ENCODE measurements around the gene KRTAP10-1.

KRTAP10-1 gene

DNA sequence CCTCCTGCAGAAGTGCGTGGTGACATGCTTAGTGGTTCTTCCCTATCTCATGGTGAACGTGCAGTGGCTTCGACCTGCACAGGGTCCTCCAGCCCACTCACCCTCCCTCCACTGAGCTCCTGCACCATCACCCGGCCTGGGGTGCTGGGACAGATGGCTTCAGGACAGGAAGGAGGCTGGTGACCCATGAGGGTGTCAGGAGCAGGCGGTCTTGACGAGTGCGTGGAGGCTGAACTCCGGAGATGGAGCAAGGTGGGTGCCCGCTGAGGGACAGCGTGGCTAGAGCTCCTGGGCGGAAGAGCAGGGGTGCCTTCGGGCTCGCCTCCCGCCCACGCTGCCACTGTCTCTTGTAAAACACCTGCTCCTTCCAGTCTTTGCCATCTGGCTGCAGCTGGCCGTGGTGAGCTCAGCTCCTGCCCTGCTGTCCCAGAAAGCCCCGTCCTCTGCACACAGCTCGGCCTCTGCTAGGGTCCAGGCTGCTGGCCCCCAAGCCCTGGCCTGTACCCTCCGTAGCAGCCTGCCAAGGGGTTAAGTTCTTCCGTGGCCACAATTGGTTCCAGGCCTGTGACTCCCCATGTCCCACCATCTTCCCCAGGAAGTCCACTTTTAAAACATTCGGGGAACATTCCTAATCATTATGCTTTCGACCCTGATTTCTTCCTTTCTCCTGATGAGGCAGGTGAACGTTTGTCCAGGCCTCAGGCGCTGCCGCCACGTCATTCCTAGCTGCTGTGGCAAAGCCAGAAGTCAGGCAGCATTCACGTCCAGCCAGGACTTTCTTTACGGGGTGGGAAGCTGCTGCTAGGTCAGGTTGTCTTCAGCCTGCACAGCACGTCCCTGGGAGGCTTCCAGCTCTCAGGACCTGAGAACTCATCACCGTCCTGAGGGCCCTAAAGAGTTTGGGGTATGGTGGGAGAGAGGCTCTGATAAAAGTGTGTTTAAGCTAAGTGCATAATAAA lies 8.1 kb downstream of the KRTAP10-1 start:
- Mint-ChIP-seq H3K36me3 (ENCODE audit: low read depth) (no peaks in the 10 kb centered on the region), H3K4me3 (no peak overlapping the region), H3K4me1 (ENCODE audit: low read depth) (no peaks in the 10 kb centered on the region), H3K27me3 (ENCODE audit: low read depth) (no peaks in the 10 kb centered on the region), H3K9me3 (no peaks in the 10 kb centered on the region), H3K27ac (no peak overlapping the region)
- DNase-seq (ENCODE audit: low spot score) = no peak

DNA sequence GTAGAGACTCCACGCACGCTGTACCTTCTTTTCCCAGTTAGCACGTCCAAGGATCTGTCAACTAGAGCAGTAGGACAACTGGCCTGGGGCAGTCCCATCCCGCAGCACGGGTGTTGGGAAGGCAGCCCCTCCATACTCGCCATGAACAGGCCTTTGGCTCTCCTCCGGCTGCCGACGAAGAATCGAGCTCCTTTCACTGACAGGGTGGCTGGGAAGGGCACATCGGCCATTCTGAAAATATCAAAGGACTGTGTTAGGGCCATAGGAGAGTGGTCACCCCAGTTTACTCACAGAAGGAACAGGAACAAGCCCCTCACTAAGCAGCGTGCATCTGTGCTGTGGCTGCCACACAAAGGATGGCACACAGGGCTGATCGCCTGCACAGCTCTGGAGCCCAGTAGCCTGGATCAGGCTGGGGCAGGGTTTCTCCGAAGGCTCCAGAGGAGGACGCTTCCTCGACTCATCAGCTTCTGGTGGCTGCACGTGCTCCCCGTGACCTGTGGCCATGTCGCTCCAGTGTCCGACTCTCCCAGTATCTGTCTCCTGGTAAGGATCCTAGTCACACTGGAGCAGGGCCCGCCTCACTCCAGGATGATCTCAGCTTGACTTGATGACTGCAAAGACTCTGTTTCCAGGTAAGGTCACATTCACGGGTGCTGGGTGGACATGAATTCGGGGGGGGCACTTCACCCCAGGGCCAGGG lies 8.9 kb downstream of the KRTAP10-1 start:
- Mint-ChIP-seq H3K36me3 (ENCODE audit: low read depth) (no peaks in the 10 kb centered on the region), H3K27me3 (ENCODE audit: low read depth) (no peaks in the 10 kb centered on the region), H3K9me3 (no peaks in the 10 kb centered on the region), H3K4me3 (no peak overlapping the region), H3K4me1 (ENCODE audit: low read depth) (no peaks in the 10 kb centered on the region), H3K27ac (no peak overlapping the region)
- DNase-seq (ENCODE audit: low spot score) = no peak

DNA sequence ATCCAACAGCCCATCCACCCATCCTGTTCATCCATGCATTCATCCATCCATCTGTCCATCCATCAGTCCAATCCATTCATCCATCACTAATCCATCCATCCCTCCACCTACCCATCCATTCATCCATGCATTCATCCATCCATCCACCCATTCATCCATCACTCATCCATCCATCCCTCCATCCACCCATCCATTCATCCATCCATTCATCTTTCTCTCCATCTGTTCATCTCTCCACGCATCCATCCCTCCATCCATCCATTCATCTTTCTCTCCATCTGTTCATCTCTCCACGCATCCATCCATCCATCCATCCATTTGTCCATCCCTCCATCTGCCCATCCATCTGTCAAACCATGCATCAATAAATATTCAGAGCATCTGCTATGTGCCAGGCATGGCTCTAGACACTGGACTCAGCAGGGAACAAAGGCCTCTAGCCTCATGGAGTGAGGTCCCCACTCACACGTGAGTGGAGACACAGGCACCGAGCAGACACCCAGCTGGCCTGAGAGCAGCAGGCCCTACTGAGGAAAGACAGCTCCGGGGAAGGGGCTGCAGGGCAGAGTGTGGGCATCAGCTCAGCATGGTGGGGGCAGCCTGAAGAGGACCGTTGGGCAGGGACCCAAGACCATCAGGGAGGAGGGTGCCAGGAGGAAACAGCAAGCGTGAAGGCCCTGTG lies 9.6 kb downstream of the KRTAP10-1 start:
- H3K4me1 Mint-ChIP-seq (ENCODE audit: low read depth) = no peaks in the 10 kb centered on the region
- no peaks in the 10 kb centered on the region for H3K9me3 Mint-ChIP-seq
- H3K4me3 Mint-ChIP-seq = no peak overlapping the region
- DNase-seq (ENCODE audit: low spot score) = no peak
- no peaks in the 10 kb centered on the region for H3K27me3 Mint-ChIP-seq (ENCODE audit: low read depth)
- peak overlapping the region; percentile 38 for H3K27ac Mint-ChIP-seq
- H3K36me3 Mint-ChIP-seq (ENCODE audit: low read depth) = no peaks in the 10 kb centered on the region

DNA sequence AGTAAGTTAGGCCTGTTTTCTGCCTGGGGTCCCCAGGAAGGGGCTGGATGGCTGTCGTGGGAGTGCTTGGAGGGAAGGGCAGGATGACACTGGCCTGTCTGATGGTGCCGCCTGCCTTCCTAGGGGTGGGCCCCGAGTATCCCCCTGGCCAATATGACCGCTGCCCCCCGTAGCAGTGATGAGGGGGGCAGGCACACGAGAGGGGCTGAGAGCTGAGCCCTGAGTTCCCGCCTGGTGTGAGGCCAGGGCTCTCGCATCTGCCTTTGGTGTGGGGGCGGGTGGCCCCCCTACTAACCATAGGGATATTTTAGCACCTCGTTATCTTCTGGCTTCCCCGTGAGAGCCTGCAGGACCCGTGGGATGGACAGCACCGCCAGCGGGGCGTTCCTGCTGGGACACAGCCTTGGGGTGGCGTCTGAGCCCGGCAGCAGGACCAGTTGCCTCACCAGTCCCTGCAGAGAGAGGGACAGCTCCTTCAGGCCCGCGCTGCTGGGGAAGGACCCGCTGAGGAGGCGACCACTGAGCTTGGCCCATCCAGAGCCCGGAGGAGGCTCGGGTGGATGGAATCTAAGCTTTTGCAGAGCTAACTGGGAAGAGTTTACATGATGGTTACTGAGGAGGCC lies 10.4 kb downstream of the KRTAP10-1 start:
- H3K36me3 Mint-ChIP-seq (ENCODE audit: low read depth) = no peaks in the 10 kb centered on the region
- no peaks in the 10 kb centered on the region for H3K27me3 Mint-ChIP-seq (ENCODE audit: low read depth)
- no peak overlapping the region for H3K27ac Mint-ChIP-seq
- no peaks in the 10 kb centered on the region for H3K9me3 Mint-ChIP-seq
- DNase-seq (ENCODE audit: low spot score) = no peak
- no peaks in the 10 kb centered on the region for H3K4me1 Mint-ChIP-seq (ENCODE audit: low read depth)
- no peak overlapping the region for H3K4me3 Mint-ChIP-seq

DNA sequence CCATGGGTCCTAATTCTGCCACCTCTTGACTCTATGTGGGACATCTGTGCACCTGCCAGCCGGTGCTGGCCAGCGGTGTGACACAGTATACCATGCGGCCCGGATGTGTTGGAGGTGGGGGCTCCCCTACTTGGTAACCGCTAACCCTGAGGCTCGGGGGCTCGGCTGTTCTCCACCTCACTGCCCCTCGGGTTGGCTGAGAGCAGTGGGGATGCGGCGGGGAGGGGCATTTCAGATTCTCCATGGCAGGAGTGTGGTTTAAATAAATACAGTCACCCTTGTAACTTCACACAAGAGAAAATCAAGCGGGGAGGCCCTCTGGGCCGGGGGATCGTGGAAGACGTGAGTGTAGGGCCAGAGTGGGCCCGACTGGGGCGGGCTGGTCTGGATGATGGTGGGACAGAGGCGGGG lies 11.0 kb downstream of the KRTAP10-1 start:
- Mint-ChIP-seq H3K27ac (no peak overlapping the region), H3K4me3 (no peak overlapping the region), H3K9me3 (no peaks in the 10 kb centered on the region), H3K36me3 (ENCODE audit: low read depth) (no peaks in the 10 kb centered on the region), H3K27me3 (ENCODE audit: low read depth) (no peaks in the 10 kb centered on the region), H3K4me1 (ENCODE audit: low read depth) (no peaks in the 10 kb centered on the region)
- no peak for DNase-seq (ENCODE audit: low spot score)

GRCh38 chr21:44528634-44528995 lies 11.4 kb downstream of the KRTAP10-1 start:
- DNase-seq (ENCODE audit: low spot score) = no peak
- H3K36me3 Mint-ChIP-seq (ENCODE audit: low read depth) = no peaks in the 10 kb centered on the region
- no peaks in the 10 kb centered on the region for H3K4me1 Mint-ChIP-seq (ENCODE audit: low read depth)
- H3K27ac Mint-ChIP-seq = no peak overlapping the region
- H3K9me3 Mint-ChIP-seq = no peaks in the 10 kb centered on the region
- no peak overlapping the region for H3K4me3 Mint-ChIP-seq
- H3K27me3 Mint-ChIP-seq (ENCODE audit: low read depth) = no peaks in the 10 kb centered on the region

DNA sequence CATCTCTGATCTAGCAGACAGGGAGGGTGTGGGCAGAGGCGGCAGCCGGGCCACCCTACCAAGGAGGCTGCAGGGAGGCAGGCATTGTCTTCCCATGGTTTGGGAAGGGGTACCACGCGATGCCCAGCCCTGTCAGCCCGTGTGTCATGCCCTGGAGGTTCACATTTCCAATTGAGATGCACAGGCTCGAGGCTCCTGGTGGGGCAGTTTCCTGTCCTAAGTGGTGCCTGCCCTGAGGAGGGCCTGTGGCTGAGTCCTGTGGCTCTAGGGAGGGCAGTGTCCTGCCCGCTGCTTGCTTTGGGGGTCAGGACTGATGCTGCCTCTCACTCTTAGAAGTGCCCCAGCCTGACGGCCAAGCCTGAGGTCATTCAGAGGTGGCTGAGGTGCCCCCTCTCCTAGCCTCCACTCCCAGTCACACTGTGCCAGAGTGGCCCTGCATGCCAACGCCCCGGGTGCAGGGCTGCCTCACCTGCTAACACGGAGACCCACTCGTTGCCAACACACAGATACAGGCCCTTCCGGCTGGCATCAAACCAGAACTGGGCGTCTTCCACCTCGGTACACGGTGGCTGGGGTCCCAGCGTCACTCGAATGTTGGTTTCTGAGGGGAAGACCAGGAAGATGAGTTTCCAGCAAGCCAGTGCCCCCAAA lies 11.9 kb downstream of the KRTAP10-1 start:
- Mint-ChIP-seq H3K4me3 (no peak overlapping the region), H3K36me3 (ENCODE audit: low read depth) (no peaks in the 10 kb centered on the region), H3K9me3 (no peaks in the 10 kb centered on the region), H3K27me3 (ENCODE audit: low read depth) (no peaks in the 10 kb centered on the region), H3K4me1 (ENCODE audit: low read depth) (no peaks in the 10 kb centered on the region), H3K27ac (no peak overlapping the region)
- no peak for DNase-seq (ENCODE audit: low spot score)

DNA sequence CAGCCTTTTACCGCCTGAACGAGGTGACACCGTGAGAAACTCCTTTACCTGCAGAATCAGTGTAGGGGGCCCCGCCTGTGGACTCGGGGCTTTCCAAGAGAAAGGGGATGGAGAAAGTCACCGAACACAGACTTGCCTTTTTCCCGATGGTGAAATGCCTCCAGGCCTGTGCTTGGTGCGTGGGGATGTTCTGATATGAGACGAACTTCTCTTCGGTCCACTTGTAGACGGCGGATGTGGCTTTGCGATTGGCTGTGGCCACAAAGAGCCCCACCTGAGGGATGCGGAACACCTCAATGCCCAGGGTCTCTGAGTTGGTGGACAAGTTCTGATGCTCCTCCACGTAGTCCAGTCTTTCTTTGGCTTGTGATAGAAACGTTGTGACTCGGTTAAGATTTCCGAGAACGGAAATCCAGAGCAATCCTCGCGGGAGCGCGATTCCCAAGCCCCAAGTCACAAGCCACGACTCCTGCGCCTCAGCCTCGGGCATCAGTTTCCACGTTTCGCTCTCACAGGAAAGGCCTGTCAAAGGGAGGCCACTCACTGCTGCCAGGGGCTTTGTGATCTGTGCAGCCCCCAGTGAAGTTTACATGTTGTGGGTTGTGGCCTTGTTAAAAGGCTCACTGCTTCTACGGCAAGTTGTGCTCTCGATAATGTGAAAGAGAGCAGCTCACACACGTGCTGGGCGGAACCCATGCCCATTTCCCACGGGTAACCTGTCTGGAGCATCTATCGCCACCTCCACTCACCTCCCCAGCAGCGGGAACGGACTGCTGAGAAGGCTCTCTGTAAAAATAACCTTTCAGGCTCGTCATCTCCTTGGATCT lies 12.6 kb downstream of the KRTAP10-1 start:
- no peak for DNase-seq (ENCODE audit: low spot score)
- Mint-ChIP-seq H3K4me3 (no peak overlapping the region), H3K27me3 (ENCODE audit: low read depth) (no peaks in the 10 kb centered on the region), H3K9me3 (no peaks in the 10 kb centered on the region), H3K27ac (no peak overlapping the region), H3K36me3 (ENCODE audit: low read depth) (no peaks in the 10 kb centered on the region), H3K4me1 (ENCODE audit: low read depth) (no peaks in the 10 kb centered on the region)

- Mint-ChIP-seq H3K36me3 (ENCODE audit: low read depth) (no peaks in the 10 kb centered on the region), H3K4me1 (ENCODE audit: low read depth) (no peaks in the 10 kb centered on the region), H3K9me3 (no peaks in the 10 kb centered on the region), H3K4me3 (no peak overlapping the region), H3K27ac (no peak overlapping the region), H3K27me3 (ENCODE audit: low read depth) (no peaks in the 10 kb centered on the region)
- DNase-seq (ENCODE audit: low spot score) = no peak
These were observed 13.6 kb downstream of the KRTAP10-1 start for GRCh38 chr21:44526096-44526997.

GRCh38 chr21:44525391-44526095 lies 14.5 kb downstream of the KRTAP10-1 start:
- H3K4me3 Mint-ChIP-seq = no peak overlapping the region
- H3K27ac Mint-ChIP-seq = no peak overlapping the region
- H3K9me3 Mint-ChIP-seq = no peaks in the 10 kb centered on the region
- no peak for DNase-seq (ENCODE audit: low spot score)
- H3K27me3 Mint-ChIP-seq (ENCODE audit: low read depth) = no peaks in the 10 kb centered on the region
- H3K36me3 Mint-ChIP-seq (ENCODE audit: low read depth) = no peaks in the 10 kb centered on the region
- no peaks in the 10 kb centered on the region for H3K4me1 Mint-ChIP-seq (ENCODE audit: low read depth)

DNA sequence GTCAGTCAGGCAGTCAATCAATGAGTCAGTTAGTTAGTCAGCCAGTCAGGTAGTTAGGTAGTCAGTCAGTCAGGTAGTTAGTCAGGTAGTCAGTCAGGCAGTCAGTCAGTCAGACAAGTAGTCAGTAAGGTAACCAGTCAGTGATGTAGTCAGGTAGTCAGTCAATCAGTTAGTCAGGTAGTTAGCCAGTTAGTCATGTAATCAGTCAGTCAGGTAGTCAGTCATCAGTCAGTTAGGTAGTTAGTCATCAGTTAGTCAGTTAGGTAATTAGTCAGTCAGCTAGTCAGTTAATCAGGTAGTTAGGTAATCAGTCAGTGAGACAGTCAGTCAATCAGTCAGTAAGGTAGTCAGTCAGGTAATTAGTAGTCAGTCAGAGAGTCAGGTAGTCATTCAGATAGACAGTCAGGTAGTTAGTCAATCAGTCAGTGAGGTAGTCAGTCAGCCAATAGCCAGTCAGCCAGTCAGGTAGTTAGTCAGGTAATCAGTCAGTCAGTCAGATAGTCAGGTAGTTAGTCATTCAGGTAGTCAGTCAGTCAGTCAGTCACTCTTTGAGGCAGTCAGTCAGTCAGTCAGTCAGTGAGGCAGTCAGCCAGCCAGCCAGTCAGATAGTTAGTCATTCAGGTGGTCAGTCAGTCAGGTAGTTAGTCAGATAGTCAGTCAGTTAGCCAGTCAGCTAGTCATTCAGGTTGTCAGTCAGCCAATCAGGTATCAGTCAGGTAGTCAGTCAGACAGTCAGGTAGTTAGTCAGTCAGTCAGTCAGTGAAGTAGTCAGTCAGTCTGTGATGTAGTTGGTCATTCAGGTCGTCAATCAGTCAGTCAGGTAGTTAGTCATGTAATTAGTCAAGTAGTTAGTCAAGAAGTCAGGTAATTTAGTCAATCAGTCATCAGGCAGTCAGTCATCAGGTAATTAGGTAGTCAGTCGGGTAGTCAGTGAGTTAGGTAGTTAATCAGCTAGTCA lies 15.3 kb downstream of the KRTAP10-1 start:
- Mint-ChIP-seq H3K9me3 (no peaks in the 10 kb centered on the region), H3K4me1 (ENCODE audit: low read depth) (no peaks in the 10 kb centered on the region), H3K27ac (no peak overlapping the region), H3K27me3 (ENCODE audit: low read depth) (no peaks in the 10 kb centered on the region), H3K4me3 (no peak overlapping the region), H3K36me3 (ENCODE audit: low read depth) (no peaks in the 10 kb centered on the region)
- DNase-seq (ENCODE audit: low spot score) = no peak
